HT1080 (cell line): ENCODE data around the gene SLC7A14. TPM values are rescaled to one million over a fixed set of nuclear protein-coding genes. Genes with fewer than 3 reads are reported as not detected.

ENCODE experiments used
- total RNA-seq: library from RNA; depleted of rRNA; stranded (reverse); fragments of >200 nt; shearing (Covaris generic); gene quantifications from 2 replicates; pipeline ENCODE4 v1.2.3, GENCODE V29; 2014; rRNA removed

SLC7A14 gene
- total RNA-seq, 1 experiment from 2014 or later: not detected

Other genes with a start within 250 kb of the SLC7A14 start
- 26.0 and 34.8 TPM in 2 replicates for gene SKIL, start 228.4 kb downstream of the SLC7A14 start, total RNA-seq
- gene CLDN11, start 167.2 kb downstream of the SLC7A14 start, total RNA-seq: 0.23 TPM in 1 of 2 replicates, not detected in the other